HG03103 (cell line): ENCODE results near the gene TGFBR3L.
"Not testable (repeated sequence)": the region's sequence is repeated elsewhere in the genome, so short reads cannot be mapped to it uniquely, and the experiment has no call there.

Experiments used
- ATAC-seq: cut with Tn5 transposase; IDR thresholded peaks from one replicate; pipeline ENCODE4 v1.9.1; 2021; ENCODE audit warnings: low read depth; ENCODE audit not compliant: unreplicated experiment

TGFBR3L gene

GRCh38 chr19:7947939-7948338 lies 33.3 kb downstream of the TGFBR3L start:
- no peak for ATAC-seq

GRCh38 chr19:7953060-7953459 lies 38.4 kb downstream of the TGFBR3L start:
- ATAC-seq, result no peak

DNA sequence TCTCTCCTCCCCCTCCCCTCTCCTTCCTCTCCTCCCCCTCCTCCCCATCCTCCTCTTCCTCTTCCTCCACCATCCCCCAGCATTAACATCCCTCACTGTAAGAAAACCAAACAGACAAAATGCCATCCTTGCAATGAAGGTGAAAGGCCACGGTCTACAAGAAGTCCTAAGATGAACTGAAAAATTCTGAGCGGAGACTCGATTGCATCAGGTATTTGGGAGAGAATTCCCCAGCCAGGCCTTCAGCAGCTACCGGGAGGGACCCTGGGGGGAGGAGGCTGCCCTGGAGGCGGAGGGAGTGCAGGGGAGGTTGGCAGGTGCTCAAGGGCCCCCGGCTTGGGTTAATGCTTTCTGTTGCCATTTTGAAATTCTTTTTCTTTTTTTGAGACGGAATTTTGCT lies 38.9 kb downstream of the TGFBR3L start:
- no peak for ATAC-seq

GRCh38 chr19:7955696-7956095 lies 41.1 kb downstream of the TGFBR3L start:
- ATAC-seq, result no peak

- ATAC-seq, result no peak
These were observed 44.6 kb downstream of the TGFBR3L start for GRCh38 chr19:7959211-7959610.

GRCh38 chr19:7961082-7961481 lies 46.5 kb downstream of the TGFBR3L start:
- ATAC-seq, result not testable (repeated sequence)

DNA sequence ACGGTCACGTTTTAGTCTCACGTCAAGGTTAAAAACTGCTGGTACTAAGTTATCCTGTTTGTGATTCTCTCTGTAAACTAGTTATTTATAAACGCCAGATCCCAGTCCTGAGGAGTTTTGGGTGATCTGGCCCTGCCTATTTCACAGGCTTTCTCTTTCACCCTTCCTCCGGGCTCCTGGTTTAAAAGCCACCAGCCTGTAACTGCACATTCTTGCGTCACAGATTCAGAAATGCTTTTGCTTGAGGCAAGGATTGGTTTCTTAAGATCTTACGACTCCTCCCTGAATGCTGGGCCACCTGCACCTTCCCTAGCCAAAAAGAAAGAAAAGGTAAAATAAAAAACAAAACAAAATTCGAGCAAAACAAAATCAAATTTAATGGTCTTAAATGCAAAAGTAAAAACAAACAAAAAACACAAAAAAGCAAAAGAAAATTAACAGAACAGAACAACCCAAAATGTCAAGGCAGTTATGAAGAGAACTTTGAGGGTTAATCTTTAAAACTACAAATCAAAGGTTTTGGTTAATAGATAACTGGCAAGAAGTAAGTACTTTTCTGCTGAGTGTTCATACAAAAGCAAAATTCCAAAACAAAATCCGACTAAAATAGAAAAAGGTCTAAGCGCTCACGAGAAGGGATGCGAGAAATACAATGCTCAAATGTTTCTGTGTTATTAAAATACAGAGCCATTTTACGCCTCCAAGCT lies 47.4 kb downstream of the TGFBR3L start:
- no peak for ATAC-seq

DNA sequence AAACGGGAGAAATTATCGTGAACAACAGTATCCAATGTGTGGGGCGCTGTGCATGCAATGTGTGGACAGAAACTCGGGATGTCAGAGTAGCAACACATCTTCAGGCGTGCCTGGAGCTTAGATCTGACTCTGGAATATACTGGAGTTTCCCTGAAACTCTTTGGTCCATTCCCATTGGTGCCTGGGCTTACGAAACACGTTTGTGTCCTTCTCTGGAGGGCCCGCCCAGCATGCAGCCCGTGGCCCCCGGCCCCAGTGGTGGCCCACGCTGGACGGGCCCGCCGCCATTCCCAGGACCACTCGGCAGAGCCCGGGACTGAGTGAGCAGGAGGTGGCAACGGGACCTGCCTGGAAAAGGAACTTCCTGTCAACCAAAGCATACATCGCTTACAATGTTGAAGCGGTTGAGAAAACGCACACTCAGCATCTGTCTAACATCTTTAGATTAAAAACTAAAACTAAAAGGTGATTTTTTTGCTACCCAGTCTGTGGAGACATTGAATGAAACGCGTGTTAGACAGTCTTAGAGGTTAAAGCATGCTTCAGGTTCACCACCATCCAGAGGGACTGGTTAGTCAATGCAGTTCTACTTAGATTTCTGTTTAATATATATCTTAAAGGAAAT lies 48.1 kb downstream of the TGFBR3L start:
- no peak for ATAC-seq

DNA sequence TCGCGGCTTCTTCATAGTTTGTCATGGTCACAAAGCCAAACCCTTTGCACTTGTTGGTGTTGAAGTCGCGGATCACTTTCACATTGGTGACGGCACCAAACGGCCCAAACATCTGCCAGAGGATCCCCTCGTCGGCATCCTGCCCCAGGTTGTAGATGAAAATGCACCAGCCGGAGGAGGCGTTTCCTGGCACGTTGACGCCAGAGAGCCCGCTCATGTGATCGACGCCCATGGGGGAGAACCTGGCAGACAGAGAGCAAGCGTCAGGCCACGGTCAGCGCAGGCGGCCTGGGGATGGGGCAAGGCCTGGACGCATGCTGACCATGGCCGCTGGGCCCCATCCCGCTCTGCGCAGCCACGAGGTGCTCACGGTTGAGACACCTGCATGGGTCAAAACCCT lies 48.9 kb downstream of the TGFBR3L start:
- no peak for ATAC-seq

DNA sequence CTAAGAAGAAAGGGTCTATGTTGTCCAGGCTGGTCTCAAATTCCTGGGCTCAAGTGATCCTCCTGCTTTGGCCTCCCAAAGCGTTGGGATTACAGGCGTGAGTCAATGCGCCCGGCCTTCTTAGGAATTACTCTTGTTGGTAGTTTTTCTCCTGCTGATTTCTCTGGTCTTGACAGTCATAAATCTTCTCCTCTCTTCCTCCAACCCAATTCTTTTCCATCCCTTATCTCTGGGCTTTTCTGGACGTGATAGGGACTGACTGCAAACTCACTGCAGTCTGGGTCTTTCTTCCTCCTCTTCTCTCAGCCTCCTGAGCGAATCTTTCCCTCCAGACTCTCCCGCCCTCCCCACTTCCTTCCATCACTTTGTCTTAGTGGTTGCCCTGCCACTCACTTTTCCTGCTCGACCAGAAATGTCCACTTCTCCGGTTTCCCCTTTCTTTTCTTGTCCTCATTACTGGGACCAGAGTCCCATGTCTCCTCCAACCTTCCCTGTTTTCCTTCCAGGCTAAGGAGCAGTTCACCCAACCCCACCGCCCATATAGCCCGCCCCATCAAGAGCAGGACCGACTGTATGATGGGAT lies 50.7 kb downstream of the TGFBR3L start:
- ATAC-seq, result no peak

DNA sequence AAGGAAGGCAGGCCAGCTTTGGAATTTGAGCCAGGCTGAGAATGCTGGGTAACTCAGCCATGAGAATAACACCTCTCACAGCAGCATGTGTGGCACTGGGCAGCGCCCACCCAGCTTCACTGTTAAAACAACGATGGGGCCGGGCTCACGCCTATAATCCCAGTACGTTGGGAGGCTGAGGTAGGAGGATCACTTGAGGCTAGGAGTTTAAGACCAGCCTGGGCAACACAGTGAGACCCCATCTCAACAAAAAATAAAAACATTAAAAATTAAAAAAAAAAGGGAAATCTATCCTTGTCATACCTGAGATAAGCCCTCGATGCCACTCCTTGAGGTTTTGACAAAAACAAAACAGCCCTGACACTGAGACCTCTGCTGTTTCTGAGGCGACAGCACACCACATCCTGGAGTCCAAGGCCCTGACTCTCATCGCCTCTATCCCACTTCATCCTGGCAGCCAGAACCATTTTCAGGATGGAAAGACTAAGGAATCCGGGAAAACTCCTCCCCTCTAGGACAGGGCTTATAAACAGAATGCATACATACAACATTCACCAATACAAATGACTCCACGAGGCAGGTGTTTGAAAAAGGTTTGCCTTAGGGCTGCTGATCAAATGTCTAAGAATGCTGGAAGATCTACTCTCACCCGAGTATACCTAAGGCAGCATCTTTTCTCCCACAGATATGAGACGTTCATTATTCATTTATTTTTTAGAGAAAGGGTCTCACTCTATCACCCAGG lies 51.5 kb downstream of the TGFBR3L start:
- ATAC-seq, result no peak

- ATAC-seq, result no peak
These were observed 53.6 kb downstream of the TGFBR3L start for GRCh38 chr19:7968008-7968795.
